Right cardiac atrium (tissue), 5 donors: ENCODE measurements around the gene PHC2. TPM values are rescaled to one million over a fixed set of nuclear protein-coding genes. Genes with fewer than 3 reads are reported as not detected.

Experiments
- ATAC-seq, 2 donors: fragments of 200-7000 bp; cut with Tn5 transposase; one replicate each; pipeline versions ENCODE4 v1.8.0 to v1.9.1; 2020; ENCODE audit warnings: moderate library complexity in 2 of 2, mild to moderate bottlenecking in 1 of 2
- DNase-seq, 3 donors: peaks; one replicate each; pipeline ENCODE4 v3.0.0-alpha.2; 2020
- H3K27ac ChIP-seq: one replicate; pipeline ENCODE4 v1.5.1; 2013; ENCODE audit warnings: mild to moderate bottlenecking, low read length, control low read depth, moderate library complexity
- H3K27me3 ChIP-seq: one replicate; pipeline ENCODE4 v1.6.1; 2013; ENCODE audit not compliant: control insufficient read depth, insufficient read depth
- H3K4me1 ChIP-seq: one replicate; pipeline ENCODE4 v1.6.1; 2013; ENCODE audit warnings: low read length; ENCODE audit not compliant: control insufficient read depth, insufficient read depth
- H3K4me3 ChIP-seq: one replicate; pipeline ENCODE4 v1.5.1; 2013; ENCODE audit warnings: low read length, control low read depth
- H3K9me3 ChIP-seq: one replicate; pipeline ENCODE4 v1.6.1; 2013; ENCODE audit warnings: low read length; ENCODE audit not compliant: control insufficient read depth
- WGBS: extraction: QIAGEN DNeasy Blood & Tissue Kit; methylation state at CpG from one replicate; pipeline ENCODE4 v1.1.7; 2013; 5-methylcytosine and 5-hydroxymethylcytosine counted together
- intact Hi-C, 4 donors: fragments of 100-400 bp; cut with DNase I; formaldehyde crosslinking; loops; one replicate each; pipeline versions ENCODE4 v1.11.0 to v1.14.0; 2022 to 2023
- polyA plus RNA-seq: library from polyadenylated mRNA; stranded (reverse); fragments of 200-250 nt; gene quantifications from one replicate; pipeline ENCODE4 v1.2.3, GENCODE V29; 2013
- total RNA-seq, 4 donors: library from RNA; stranded (reverse); fragmentation: NEBNext Ultra II Directional; extraction: Animal tissue kit (Norgen Biotek cat#: 25700); gene quantifications; one replicate each; pipeline ENCODE4 v1.2.1, GENCODE V29; 2021
- donor health status: healthy with polysubstance abuse.
- donor health status: DM: no; HTN: yes; CAD: no.
- donor health status: DM: no; HTN: no; CAD: no.
- donor health status: DM: no; HTN: yes; CAD: no; lungs with severe emphysema.
- donor health status: DM: yes; HTN: yes; CAD: no.

Gene PHC2
- total and polyA plus RNA-seq, 5 donors = 89.3 to 105 (median 97.5) TPM

GRCh38 chr1:33397994-33398393 is 32.9 kb downstream of the PHC2 start:
- Histone ChIP-seq H3K27ac (no peak overlapping the region), H3K9me3 (no peaks in the 10 kb centered on the region), H3K4me3 (no peak overlapping the region), H3K27me3 (no peaks in the 10 kb centered on the region), H3K4me1 (no peaks in the 10 kb centered on the region)
- intact Hi-C loops = loop anchor here in 1 of 4 donors (10.0 kb wide), 1 partner anchor 47 kb away; no protein-coding TSS in a partner anchor
- ATAC-seq (no peak), DNase-seq (no peak)

- 87% methylated on average over 2 of the region's 2 CpGs for WGBS
- H3K27ac ChIP-seq = no peak overlapping the region
- H3K9me3 ChIP-seq = no peaks in the 10 kb centered on the region
- no peaks in the 10 kb centered on the region for H3K27me3 ChIP-seq
- H3K4me1 ChIP-seq = no peaks in the 10 kb centered on the region
- ATAC-seq (no peak), DNase-seq (no peak)
- no peak overlapping the region for H3K4me3 ChIP-seq
- intact Hi-C loops = loop anchor here in 1 of 4 donors (10.0 kb wide), 1 partner anchor 48 kb away; no protein-coding TSS in a partner anchor
These were observed 33.8 kb downstream of the PHC2 start for GRCh38 chr1:33397125-33397506.

- Histone ChIP-seq H3K27ac (no peak overlapping the region), H3K27me3 (no peaks in the 10 kb centered on the region), H3K9me3 (no peaks in the 10 kb centered on the region), H3K4me1 (no peaks in the 10 kb centered on the region), H3K4me3 (no peak overlapping the region)
- intact Hi-C loops = loop anchor here in 1 of 4 donors (10.0 kb wide), 1 partner anchor 48 kb away; no protein-coding TSS in a partner anchor
- ATAC-seq (no peak), DNase-seq (no peak)
- 70% methylated on average over 10 of the region's 10 CpGs for WGBS
These were observed 34.4 kb downstream of the PHC2 start for GRCh38 chr1:33396188-33397124.

- Histone ChIP-seq H3K9me3 (no peaks in the 10 kb centered on the region), H3K4me3 (no peak overlapping the region), H3K4me1 (no peaks in the 10 kb centered on the region), H3K27ac (no peak overlapping the region), H3K27me3 (no peaks in the 10 kb centered on the region)
- intact Hi-C loops = loop anchor here in 1 of 4 donors (10.0 kb wide), 1 partner anchor 50 kb away; no protein-coding TSS in a partner anchor
- ATAC-seq (no peak), DNase-seq (no peak)
- WGBS = 81% methylated on average over 5 of the region's 5 CpGs
These were observed 36.1 kb downstream of the PHC2 start for GRCh38 chr1:33394770-33395169.

- H3K9me3 ChIP-seq = no peaks in the 10 kb centered on the region
- no peak overlapping the region for H3K27ac ChIP-seq
- ATAC-seq = no peak
- no peaks in the 10 kb centered on the region for H3K27me3 ChIP-seq
- H3K4me3 ChIP-seq = no peak overlapping the region
- no peak for DNase-seq
- intact Hi-C loops = loop anchor here in 1 of 4 donors (10.0 kb wide), 1 partner anchor 51 kb away; no protein-coding TSS in a partner anchor
- H3K4me1 ChIP-seq = no peaks in the 10 kb centered on the region
These were observed 36.9 kb downstream of the PHC2 start for GRCh38 chr1:33393991-33394390.

- H3K27ac ChIP-seq = no peak overlapping the region
- H3K9me3 ChIP-seq = no peaks in the 10 kb centered on the region
- DNase-seq (no peak), ATAC-seq (no peak)
- no peaks in the 10 kb centered on the region for H3K4me1 ChIP-seq
- 70% methylated on average over 2 of the region's 2 CpGs for WGBS
- H3K4me3 ChIP-seq = no peak overlapping the region
- intact Hi-C loops = loop anchor here in 1 of 4 donors (10.0 kb wide), 1 partner anchor 51 kb away; no protein-coding TSS in a partner anchor
- no peaks in the 10 kb centered on the region for H3K27me3 ChIP-seq
These were observed 37.4 kb downstream of the PHC2 start for GRCh38 chr1:33393524-33393923.

- Histone ChIP-seq H3K27me3 (no peaks in the 10 kb centered on the region), H3K4me3 (no peak overlapping the region), H3K27ac (no peak overlapping the region), H3K9me3 (no peaks in the 10 kb centered on the region), H3K4me1 (no peaks in the 10 kb centered on the region)
- DNase-seq = no peak
- 29% methylated on average over 3 of the region's 3 CpGs for WGBS
- no peak for ATAC-seq
- intact Hi-C loops = loop anchor here in 1 of 4 donors (10.0 kb wide), 1 partner anchor 52 kb away; no protein-coding TSS in a partner anchor
These were observed 38.3 kb downstream of the PHC2 start for GRCh38 chr1:33392639-33393038.

- 85% methylated on average over 8 of the region's 8 CpGs for WGBS
- no peaks in the 10 kb centered on the region for H3K9me3 ChIP-seq
- intact Hi-C loops = loop anchor here in 1 of 4 donors (10.0 kb wide), 1 partner anchor 53 kb away; no protein-coding TSS in a partner anchor
- H3K4me1 ChIP-seq = no peaks in the 10 kb centered on the region
- ATAC-seq (no peak), DNase-seq (no peak)
- no peak overlapping the region for H3K27ac ChIP-seq
- no peak overlapping the region for H3K4me3 ChIP-seq
- no peaks in the 10 kb centered on the region for H3K27me3 ChIP-seq
These were observed 38.7 kb downstream of the PHC2 start for GRCh38 chr1:33392206-33392605.

GRCh38 chr1:33391343-33392078 is 39.4 kb downstream of the PHC2 start:
- no peak for ATAC-seq
- intact Hi-C loops = loop anchor here in 1 of 4 donors (10.0 kb wide), 1 partner anchor 53 kb away; no protein-coding TSS in a partner anchor
- H3K27ac ChIP-seq = no peak overlapping the region
- 79% methylated on average over 8 of the region's 8 CpGs for WGBS
- H3K4me3 ChIP-seq = no peak overlapping the region
- DNase-seq = no peak
- H3K4me1 ChIP-seq = no peaks in the 10 kb centered on the region
- no peaks in the 10 kb centered on the region for H3K9me3 ChIP-seq
- no peaks in the 10 kb centered on the region for H3K27me3 ChIP-seq

GRCh38 chr1:33390542-33390941 is 40.4 kb downstream of the PHC2 start:
- H3K4me1 ChIP-seq = no peaks in the 10 kb centered on the region
- no peak overlapping the region for H3K27ac ChIP-seq
- WGBS = 78% methylated on average over 2 of the region's 2 CpGs
- no peak overlapping the region for H3K4me3 ChIP-seq
- intact Hi-C loops = loop anchor here in 1 of 4 donors (10.0 kb wide), 1 partner anchor 54 kb away; no protein-coding TSS in a partner anchor
- H3K27me3 ChIP-seq = no peaks in the 10 kb centered on the region
- ATAC-seq (no peak), DNase-seq (no peak)
- H3K9me3 ChIP-seq = no peaks in the 10 kb centered on the region
